IMR-90 (cell line): Measurements from ENCODE around the gene LDB2. TPM values are rescaled to one million over a fixed set of nuclear protein-coding genes. Genes with fewer than 3 reads are reported as not detected.
A peak's percentile ranks its signal among the peaks of the same experiment; 100 is the strongest.

Source experiments
- ATAC-seq: fragments of 200-7000 bp; cut with Tn5 transposase; 2 replicates; pipeline ENCODE4 v1.9.1; 2020; ENCODE audit warnings: low read depth, mild to moderate bottlenecking, moderate library complexity
- BruUV-seq: library from RNA; stranded (reverse); fragments of 400-500 nt; replicated peaks from 2 replicates; lab custom pipeline; 2021; lab: Mats Ljungman, UMichigan
- CTCF ChIA-PET: fragments of 300-600 bp; formaldehyde crosslinking; extraction: SDS; loops from one replicate; lab custom pipeline; 2021; ENCODE audit warnings: antibody characterized with exemption; lab: Yijun Ruan, JAX
- POLR2A ChIA-PET: fragments of 300-600 bp; sonication (Branson Sonifier 250); formaldehyde crosslinking; loops from one replicate; lab custom pipeline; 2022; ENCODE audit warnings: antibody characterized with exemption; ENCODE audit not compliant: unreplicated experiment; lab: Charles Lee
- DNase-seq: peaks from one replicate; pipeline ENCODE4 v3.0.0; 2013
- H2AFZ ChIP-seq: replicated peaks from 2 replicates; pipeline ENCODE3; 2013; ENCODE audit warnings: low read length, mild to moderate bottlenecking; ENCODE audit not compliant: poor library complexity
- H2AK5ac ChIP-seq: 2 replicates; pipeline ENCODE4 v1.6.1; 2013; ENCODE audit warnings: low read depth, low read length, inconsistent platforms
- H2AK9ac ChIP-seq: replicated peaks from 2 replicates; pipeline ENCODE3; 2013; ENCODE audit warnings: mild to moderate bottlenecking, low read depth, low read length, moderate library complexity; ENCODE audit not compliant: poor library complexity
- H2BK120ac ChIP-seq: 2 replicates; pipeline ENCODE4 v1.6.1; 2013; ENCODE audit warnings: low read depth, low read length, inconsistent platforms
- H2BK15ac ChIP-seq: 3 replicates; pipeline ENCODE4 v1.6.1; 2013; ENCODE audit warnings: low read depth, low read length, inconsistent platforms
- H2BK20ac ChIP-seq: 2 replicates; pipeline ENCODE4 v1.6.1; 2013; ENCODE audit warnings: low read depth, mild to moderate bottlenecking, inconsistent platforms, low read length, moderate library complexity
- H2BK5ac ChIP-seq: 2 replicates; pipeline ENCODE4 v1.6.1; 2013; ENCODE audit warnings: mild to moderate bottlenecking, low read depth, low read length, inconsistent platforms; ENCODE audit not compliant: poor library complexity, severe bottlenecking
- H3K14ac ChIP-seq: replicated peaks from 2 replicates; pipeline ENCODE4 v1.6.1; 2013; ENCODE audit warnings: low read depth, low read length, inconsistent platforms
- H3K18ac ChIP-seq: 2 replicates; pipeline ENCODE4 v1.6.1; 2013; ENCODE audit warnings: low read depth, low read length, control low read depth
- H3K23ac ChIP-seq: 2 replicates; pipeline ENCODE4 v1.6.1; 2013; ENCODE audit warnings: low read depth, low read length, inconsistent platforms
- H3K27ac ChIP-seq: 2 replicates; pipeline ENCODE4 v1.5.1; 2013; ENCODE audit warnings: mild to moderate bottlenecking, control low read depth, low read length; ENCODE audit not compliant: insufficient read depth
- H3K27me3 ChIP-seq: 2 replicates; pipeline ENCODE4 v1.6.1; 2013; ENCODE audit warnings: low read length; ENCODE audit not compliant: control insufficient read depth, insufficient read depth
- H3K36me3 ChIP-seq: 2 replicates; pipeline ENCODE4 v1.6.1; 2013; ENCODE audit warnings: low read length, mixed read lengths; ENCODE audit not compliant: control insufficient read depth, insufficient read depth
- H3K4ac ChIP-seq: 2 replicates; pipeline ENCODE4 v1.6.1; 2013; ENCODE audit warnings: low read depth, low read length, inconsistent platforms
- H3K4me1 ChIP-seq: 2 replicates; pipeline ENCODE4 v1.6.1; 2013; ENCODE audit warnings: low read length, mixed read lengths; ENCODE audit not compliant: control insufficient read depth, insufficient read depth
- H3K4me2 ChIP-seq: 2 replicates; pipeline ENCODE4 v1.6.1; 2013; ENCODE audit warnings: low read depth, mild to moderate bottlenecking, control low read depth, low read length, moderate library complexity
- H3K4me3 ChIP-seq: 2 replicates; pipeline ENCODE4 v1.5.1; 2013; ENCODE audit warnings: low read depth, mild to moderate bottlenecking, control low read depth, low read length, moderate library complexity; ENCODE audit not compliant: insufficient read depth
- H3K56ac ChIP-seq: 2 replicates; pipeline ENCODE4 v1.6.1; 2013; ENCODE audit warnings: low read length, inconsistent platforms; ENCODE audit not compliant: insufficient read depth; ENCODE audit errors: extremely low read depth
- H3K79me1 ChIP-seq, 2 experiments: 2 replicates each; pipeline ENCODE4 v1.6.1; 2013; ENCODE audit warnings: low read length in 2 of 2, inconsistent platforms in 1 of 2, low read depth in 1 of 2
- H3K9ac ChIP-seq: 2 replicates; pipeline ENCODE4 v1.6.1; 2013; ENCODE audit warnings: low read depth, low read length, control low read depth
- H3K9me1 ChIP-seq: 2 replicates; pipeline ENCODE4 v1.6.1; 2013; ENCODE audit warnings: low read length, inconsistent platforms; ENCODE audit not compliant: insufficient read depth
- H3K9me3 ChIP-seq: 2 replicates; pipeline ENCODE4 v1.6.1; 2013; ENCODE audit warnings: low read length; ENCODE audit not compliant: control insufficient read depth, insufficient read depth
- H4K20me1 ChIP-seq: 2 replicates; pipeline ENCODE4 v1.6.1; 2013; ENCODE audit warnings: low read length, inconsistent platforms; ENCODE audit not compliant: insufficient read depth
- H4K5ac ChIP-seq: 2 replicates; pipeline ENCODE4 v1.6.1; 2013; ENCODE audit warnings: mild to moderate bottlenecking, low read depth, low read length, control low read depth
- H4K8ac ChIP-seq, 2 experiments: 2 replicates each; pipeline ENCODE4 v1.6.1; 2013; ENCODE audit warnings: low read depth in 2 of 2, low read length in 2 of 2, control low read depth in 1 of 2, inconsistent platforms in 1 of 2
- H4K91ac ChIP-seq: 2 replicates; pipeline ENCODE4 v1.6.1; 2013; ENCODE audit warnings: low read depth, low read length, inconsistent platforms; ENCODE audit not compliant: insufficient read depth
- BHLHE40 ChIP-seq: fragments of 150-350 bp; IDR thresholded peaks from 2 replicates; pipeline ENCODE4 v1.6.1; 2016; ENCODE audit warnings: mild to moderate bottlenecking, low read depth, low read length
- CEBPB ChIP-seq: IDR thresholded peaks from 2 replicates; pipeline ENCODE4 v1.6.1; 2012; ENCODE audit warnings: low read depth, low read length, improper control_type of control experiment
- CHD1 ChIP-seq: IDR thresholded peaks from 2 replicates; pipeline ENCODE4 v1.6.1; 2012; ENCODE audit warnings: low read depth, low read length, improper control_type of control experiment
- ELK1 ChIP-seq: fragments of 150-350 bp; IDR thresholded peaks from 2 replicates; pipeline ENCODE4 v1.6.1; 2016; ENCODE audit warnings: low read depth, mild to moderate bottlenecking, low read length, moderate library complexity, borderline replicate concordance
- FOS ChIP-seq: fragments of 150-350 bp; IDR thresholded peaks from 2 replicates; pipeline ENCODE4 v1.6.1; 2016; ENCODE audit warnings: low read depth, low read length
- MAFK ChIP-seq: IDR thresholded peaks from 2 replicates; pipeline ENCODE4 v1.6.1; 2012; ENCODE audit warnings: low read depth, low read length, improper control_type of control experiment
- MXI1 ChIP-seq: IDR thresholded peaks from 2 replicates; pipeline ENCODE4 v1.6.1; 2012; ENCODE audit warnings: low read depth, mild to moderate bottlenecking, low read length, moderate library complexity, borderline replicate concordance
- POLR2A ChIP-seq: IDR thresholded peaks from 2 replicates; pipeline ENCODE4 v1.6.1; 2012; ENCODE audit warnings: mild to moderate bottlenecking, low read depth, low read length
- whole genome bisulfite sequencing, 2 experiments: methylation state at CpG; one replicate each; pipeline versions ENCODE4 v1.1.5 to v1.1.7; 2013; ENCODE audit warnings: missing lambda C conversion rate in 2 of 2; ENCODE audit not compliant: insufficient read length in 1 of 2; ENCODE audit errors: extremely low coverage in 2 of 2; 5-methylcytosine and 5-hydroxymethylcytosine counted together
- dilution Hi-C: fragments of 300-500 bp; cut with HindIII; formaldehyde crosslinking; loops from one replicate; pipeline ENCODE4 v1.14.3; 2018; ENCODE audit warnings: low sequenced_read_pairs; ENCODE audit not compliant: unreplicated experiment
- in situ Hi-C: fragments of 300-500 bp; cut with MboI; formaldehyde crosslinking; loops from 3 replicates; pipeline ENCODE4 v1.14.3; 2019; ENCODE audit warnings: low sequenced_read_pairs, inconsistent platforms, mixed read lengths
- intact Hi-C: fragments of 100-400 bp; cut with micrococcal nuclease; formaldehyde crosslinking; loops from 2 replicates; pipeline ENCODE4 v1.10.0; 2022
- polyA plus RNA-seq, 3 experiments: library from polyadenylated mRNA; depleted of rRNA; stranded (reverse); fragments of >200 nt; gene quantifications; 2 replicates each; pipeline ENCODE4 v1.2.3, GENCODE V29; 2012; ENCODE audit warnings: low replicate concordance in 1 of 3
- total RNA-seq: library from RNA; depleted of rRNA; stranded (reverse); fragments of >200 nt; gene quantifications from 2 replicates; pipeline ENCODE4 v1.2.3, GENCODE V29; 2012
- TF ChIP-seq, protein P1 (sequence below): fragments of 150-350 bp; IDR thresholded peaks from 2 replicates; pipeline ENCODE4 v1.6.1; 2017; ENCODE audit warnings: mild to moderate bottlenecking, antibody characterized with exemption, low read length, low read depth
- TF ChIP-seq, protein P2 (sequence below): conservative IDR thresholded peaks from 2 replicates; pipeline ENCODE4 v1.5.1; 2012; ENCODE audit warnings: mild to moderate bottlenecking, low read depth, low read length, improper control_type of control experiment

The LDB2 gene
- total and polyA plus RNA-seq, 2 of the 4 experiments (the other 2 are of a cell fraction) = 67.9 to 116 TPM

DNA sequence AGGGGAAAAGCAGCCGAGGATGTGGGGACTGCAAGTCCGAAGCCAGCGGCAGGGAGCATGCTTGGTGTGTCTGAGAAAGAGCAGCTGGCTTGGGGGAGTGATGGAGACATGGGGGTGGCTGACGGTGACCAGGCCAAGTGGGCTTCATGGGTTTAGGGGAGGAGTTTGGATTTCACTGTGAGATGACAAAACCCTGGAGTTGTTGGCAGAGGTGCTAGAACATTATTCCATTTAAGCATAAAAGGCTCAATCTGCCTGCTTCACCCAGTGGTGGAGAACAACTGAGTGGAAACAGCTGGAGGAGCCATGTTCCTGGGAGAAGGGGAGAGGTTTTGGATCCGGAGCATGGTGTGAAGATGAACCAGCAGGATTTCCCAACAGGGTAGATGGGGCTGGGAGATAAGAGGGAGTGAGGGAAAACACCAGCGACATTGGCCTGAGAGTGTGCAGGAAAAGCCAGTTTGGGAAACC, 354.2 kb downstream of the LDB2 start:
- H3K9me1 ChIP-seq = no peaks in the 10 kb centered on the region
- no peak overlapping the region for H2AK9ac ChIP-seq
- POLR2A ChIA-PET = no interaction called here
- no TSS peak for BruUV-seq
- no peak overlapping the region for H4K5ac ChIP-seq
- no peak overlapping the region for H2BK20ac ChIP-seq
- H2AFZ ChIP-seq = no peak overlapping the region
- no peak overlapping the region for H3K4me3 ChIP-seq
- no peaks in the 10 kb centered on the region for H3K79me1 ChIP-seq
- H3K27me3 ChIP-seq = no peaks in the 10 kb centered on the region
- H4K91ac ChIP-seq = no peak overlapping the region
- CTCF ChIA-PET = no interaction called here
- no peaks in the 10 kb centered on the region for H3K36me3 ChIP-seq
- H4K20me1 ChIP-seq = no peaks in the 10 kb centered on the region
- TF ChIP-seq, protein P1, sequence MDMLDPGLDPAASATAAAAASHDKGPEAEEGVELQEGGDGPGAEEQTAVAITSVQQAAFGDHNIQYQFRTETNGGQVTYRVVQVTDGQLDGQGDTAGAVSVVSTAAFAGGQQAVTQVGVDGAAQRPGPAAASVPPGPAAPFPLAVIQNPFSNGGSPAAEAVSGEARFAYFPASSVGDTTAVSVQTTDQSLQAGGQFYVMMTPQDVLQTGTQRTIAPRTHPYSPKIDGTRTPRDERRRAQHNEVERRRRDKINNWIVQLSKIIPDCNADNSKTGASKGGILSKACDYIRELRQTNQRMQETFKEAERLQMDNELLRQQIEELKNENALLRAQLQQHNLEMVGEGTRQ = no peak
- TF ChIP-seq CEBPB (no peak), MAFK (no peak), FOS (no peak), ELK1 (no peak), CHD1 (no peak), BHLHE40 (no peak), MXI1 (no peak), POLR2A (no peak)
- TF ChIP-seq, protein P2, sequence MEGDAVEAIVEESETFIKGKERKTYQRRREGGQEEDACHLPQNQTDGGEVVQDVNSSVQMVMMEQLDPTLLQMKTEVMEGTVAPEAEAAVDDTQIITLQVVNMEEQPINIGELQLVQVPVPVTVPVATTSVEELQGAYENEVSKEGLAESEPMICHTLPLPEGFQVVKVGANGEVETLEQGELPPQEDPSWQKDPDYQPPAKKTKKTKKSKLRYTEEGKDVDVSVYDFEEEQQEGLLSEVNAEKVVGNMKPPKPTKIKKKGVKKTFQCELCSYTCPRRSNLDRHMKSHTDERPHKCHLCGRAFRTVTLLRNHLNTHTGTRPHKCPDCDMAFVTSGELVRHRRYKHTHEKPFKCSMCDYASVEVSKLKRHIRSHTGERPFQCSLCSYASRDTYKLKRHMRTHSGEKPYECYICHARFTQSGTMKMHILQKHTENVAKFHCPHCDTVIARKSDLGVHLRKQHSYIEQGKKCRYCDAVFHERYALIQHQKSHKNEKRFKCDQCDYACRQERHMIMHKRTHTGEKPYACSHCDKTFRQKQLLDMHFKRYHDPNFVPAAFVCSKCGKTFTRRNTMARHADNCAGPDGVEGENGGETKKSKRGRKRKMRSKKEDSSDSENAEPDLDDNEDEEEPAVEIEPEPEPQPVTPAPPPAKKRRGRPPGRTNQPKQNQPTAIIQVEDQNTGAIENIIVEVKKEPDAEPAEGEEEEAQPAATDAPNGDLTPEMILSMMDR = no peak
- peak; percentile 61; the same call in 1 of the 2 replicates for ATAC-seq
- intact Hi-C loops = no loop called here
- H3K56ac ChIP-seq = no peak overlapping the region
- no peak overlapping the region for H2AK5ac ChIP-seq
- no peaks in the 10 kb centered on the region for H3K9me3 ChIP-seq
- no peak overlapping the region for H3K4ac ChIP-seq
- no peak overlapping the region for H3K18ac ChIP-seq
- H3K27ac ChIP-seq = no peak overlapping the region
- no peak overlapping the region for H3K23ac ChIP-seq
- H3K4me1 ChIP-seq = no peaks in the 10 kb centered on the region
- no peak overlapping the region for H2BK120ac ChIP-seq
- in situ Hi-C loops = no loop called here
- no peak overlapping the region for H2BK15ac ChIP-seq
- dilution Hi-C loops = no loop called here
- H2BK5ac ChIP-seq = no peak overlapping the region
- no peak overlapping the region for H3K14ac ChIP-seq
- WGBS, 2 experiments = 0% methylated on average over 3 of the region's 6 CpGs; no CpG with 5 or more reads in 1 of the 2 experiments
- no peak overlapping the region for H4K8ac ChIP-seq
- H3K9ac ChIP-seq = no peak overlapping the region
- no peak overlapping the region for H3K4me2 ChIP-seq
- no peak for DNase-seq
